HEK293 (cell line): ENCODE measurements around the gene SLC30A3.

Experiments used
- KLF1 ChIP-seq: fragments of 450-650 bp; formaldehyde crosslinking; IDR thresholded peaks from 2 replicates; pipeline ENCODE4 v1.5.1; 2016; ENCODE audit warnings: missing biosample characterization, missing genetic modification characterization
- MYNN ChIP-seq: fragments of 450-650 bp; formaldehyde crosslinking; IDR thresholded peaks from 2 replicates; pipeline ENCODE4 v1.5.1; 2016; ENCODE audit warnings: missing biosample characterization, missing genetic modification characterization, borderline replicate concordance
- ZBTB1 ChIP-seq: fragments of 450-650 bp; formaldehyde crosslinking; IDR thresholded peaks from 2 replicates; pipeline ENCODE4 v1.5.1; 2016; ENCODE audit warnings: missing biosample characterization, missing genetic modification characterization
- ZBTB48 ChIP-seq: fragments of 450-650 bp; formaldehyde crosslinking; IDR thresholded peaks from 2 replicates; pipeline ENCODE4 v1.5.1; 2016; ENCODE audit warnings: missing biosample characterization, missing genetic modification characterization
- ZFP3 ChIP-seq: fragments of 450-650 bp; formaldehyde crosslinking; IDR thresholded peaks from 2 replicates; pipeline ENCODE4 v1.5.1; 2016; ENCODE audit warnings: low read depth, missing biosample characterization, missing genetic modification characterization
- ZFP69B ChIP-seq: fragments of 450-650 bp; formaldehyde crosslinking; IDR thresholded peaks from 2 replicates; pipeline ENCODE4 v1.5.1; 2016; ENCODE audit warnings: missing biosample characterization, missing genetic modification characterization
- ZNF114 ChIP-seq: fragments of 450-650 bp; formaldehyde crosslinking; IDR thresholded peaks from 2 replicates; pipeline ENCODE4 v1.5.0; 2017; ENCODE audit warnings: missing biosample characterization, missing genetic modification characterization
- ZNF121 ChIP-seq: fragments of 450-650 bp; formaldehyde crosslinking; IDR thresholded peaks from 2 replicates; pipeline ENCODE4 v1.5.1; 2016; ENCODE audit warnings: missing biosample characterization, missing genetic modification characterization
- ZNF140 ChIP-seq: fragments of 450-650 bp; formaldehyde crosslinking; IDR thresholded peaks from 2 replicates; pipeline ENCODE4 v1.5.1; 2016; ENCODE audit warnings: missing biosample characterization, missing genetic modification characterization
- ZNF174 ChIP-seq: fragments of 450-650 bp; formaldehyde crosslinking; IDR thresholded peaks from 2 replicates; pipeline ENCODE4 v1.5.0; 2017; ENCODE audit warnings: missing biosample characterization, mild to moderate bottlenecking, missing genetic modification characterization
- ZNF175 ChIP-seq: fragments of 450-650 bp; formaldehyde crosslinking; IDR thresholded peaks from 2 replicates; pipeline ENCODE4 v1.5.1; 2016; ENCODE audit warnings: missing biosample characterization, missing genetic modification characterization
- ZNF19 ChIP-seq: fragments of 450-650 bp; formaldehyde crosslinking; IDR thresholded peaks from 2 replicates; pipeline ENCODE4; 2016; ENCODE audit warnings: missing biosample characterization, missing genetic modification characterization, low read depth
- ZNF23 ChIP-seq: fragments of 450-650 bp; formaldehyde crosslinking; IDR thresholded peaks from 2 replicates; pipeline ENCODE4 v1.5.1; 2016; ENCODE audit warnings: missing biosample characterization, missing genetic modification characterization, borderline replicate concordance
- ZNF302 ChIP-seq: fragments of 450-650 bp; formaldehyde crosslinking; IDR thresholded peaks from 2 replicates; pipeline ENCODE4 v1.5.1; 2016; ENCODE audit warnings: missing biosample characterization, missing genetic modification characterization, low read depth
- ZNF311 ChIP-seq: fragments of 450-650 bp; formaldehyde crosslinking; IDR thresholded peaks from 2 replicates; pipeline ENCODE4 v1.5.1; 2017; ENCODE audit warnings: missing biosample characterization, missing genetic modification characterization, borderline replicate concordance
- ZNF423 ChIP-seq: fragments of 450-650 bp; formaldehyde crosslinking; IDR thresholded peaks from 2 replicates; pipeline ENCODE4 v1.5.1; 2016; ENCODE audit warnings: missing biosample characterization, missing genetic modification characterization
- ZNF658 ChIP-seq: fragments of 450-650 bp; formaldehyde crosslinking; IDR thresholded peaks from 2 replicates; pipeline ENCODE4; 2016; ENCODE audit warnings: missing biosample characterization, missing genetic modification characterization
- ZNF677 ChIP-seq: fragments of 450-650 bp; IDR thresholded peaks from 2 replicates; pipeline ENCODE4 v1.5.0; 2018; ENCODE audit warnings: missing biosample characterization, mild to moderate bottlenecking, missing genetic modification characterization, moderate library complexity
- ZNF76 ChIP-seq: fragments of 450-650 bp; formaldehyde crosslinking; IDR thresholded peaks from 2 replicates; pipeline ENCODE4; 2016; ENCODE audit warnings: low read depth, missing biosample characterization, missing genetic modification characterization, borderline replicate concordance
- ZNF843 ChIP-seq: fragments of 450-650 bp; formaldehyde crosslinking; IDR thresholded peaks from 2 replicates; pipeline ENCODE4 v1.5.1; 2016; ENCODE audit warnings: missing biosample characterization, missing genetic modification characterization
- TF ChIP-seq, protein P1 (sequence below): fragments of 450-650 bp; formaldehyde crosslinking; IDR thresholded peaks from 2 replicates; pipeline ENCODE4 v1.5.1; 2017; ENCODE audit warnings: missing biosample characterization, missing genetic modification characterization
- TF ChIP-seq, protein P2 (sequence below): fragments of 450-650 bp; formaldehyde crosslinking; optimal IDR thresholded peaks from 2 replicates; pipeline ENCODE3; 2016; ENCODE audit warnings: missing biosample characterization, mild to moderate bottlenecking, missing genetic modification characterization
- TF ChIP-seq, protein P3 (sequence below): fragments of 450-650 bp; formaldehyde crosslinking; IDR thresholded peaks from 2 replicates; pipeline ENCODE4 v1.5.1; 2017; ENCODE audit warnings: missing biosample characterization, missing genetic modification characterization
- TF ChIP-seq, protein P4 (sequence below): fragments of 450-650 bp; formaldehyde crosslinking; IDR thresholded peaks from 2 replicates; pipeline ENCODE4; 2016; ENCODE audit warnings: missing biosample characterization, missing genetic modification characterization
- TF ChIP-seq, protein P5 (sequence below): fragments of 450-650 bp; formaldehyde crosslinking; IDR thresholded peaks from 2 replicates; pipeline ENCODE4 v1.5.1; 2016; ENCODE audit warnings: missing biosample characterization, missing genetic modification characterization
- TF ChIP-seq, protein P6 (sequence below): fragments of 450-650 bp; formaldehyde crosslinking; IDR thresholded peaks from 2 replicates; pipeline ENCODE4 v1.5.1; 2016; ENCODE audit warnings: missing biosample characterization, missing genetic modification characterization
- TF ChIP-seq, protein P7 (sequence below): fragments of 450-650 bp; formaldehyde crosslinking; IDR thresholded peaks from 2 replicates; pipeline ENCODE4 v1.5.1; 2016; ENCODE audit warnings: missing biosample characterization, missing genetic modification characterization

SLC30A3 gene

DNA sequence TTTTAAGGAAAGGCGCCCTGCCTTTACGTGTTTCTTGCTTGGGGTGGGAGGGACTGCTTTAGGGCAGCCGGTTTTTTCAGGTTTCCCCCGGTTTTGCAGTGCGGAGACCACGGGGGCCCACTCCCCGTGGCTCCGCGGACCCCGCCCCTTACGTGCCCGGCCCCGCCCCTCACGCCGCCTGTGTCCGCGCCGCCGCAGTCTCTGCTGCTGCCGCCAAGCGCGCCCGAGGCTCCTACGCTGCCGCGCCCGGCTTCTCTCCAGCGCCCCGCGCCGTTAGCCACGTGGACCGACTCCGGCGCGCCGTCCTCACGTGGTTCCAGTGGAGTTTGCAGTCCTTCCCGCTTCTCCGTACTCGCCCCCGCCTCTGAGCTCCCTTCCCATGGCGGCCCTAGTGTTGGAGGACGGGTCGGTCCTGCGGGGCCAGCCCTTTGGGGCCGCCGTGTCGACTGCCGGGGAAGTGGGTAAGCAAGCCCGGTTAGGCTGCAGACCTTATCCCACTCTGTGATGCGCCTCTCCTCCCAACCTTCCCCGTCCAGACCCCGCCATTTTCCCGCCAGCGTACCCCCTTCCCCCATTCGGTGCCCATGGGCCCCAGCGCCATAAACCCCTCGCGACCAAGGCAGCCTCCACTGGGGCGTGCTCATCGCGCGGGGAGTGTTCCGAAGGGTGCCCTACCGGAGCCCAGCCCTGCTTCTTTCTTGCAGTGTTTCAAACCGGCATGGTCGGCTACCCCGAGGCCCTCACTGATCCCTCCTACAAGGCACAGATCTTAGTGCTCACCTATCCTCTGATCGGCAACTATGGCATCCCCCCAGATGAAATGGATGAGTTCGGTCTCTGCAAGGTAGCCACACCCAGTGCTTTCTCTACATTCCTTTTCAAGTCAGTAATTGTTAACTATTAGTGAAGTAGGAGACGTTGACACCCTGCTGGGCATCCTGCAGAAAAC, 45.4 kb downstream of the SLC30A3 start, which contains the start of gene CAD (continued):
- TF ChIP-seq, protein P1, sequence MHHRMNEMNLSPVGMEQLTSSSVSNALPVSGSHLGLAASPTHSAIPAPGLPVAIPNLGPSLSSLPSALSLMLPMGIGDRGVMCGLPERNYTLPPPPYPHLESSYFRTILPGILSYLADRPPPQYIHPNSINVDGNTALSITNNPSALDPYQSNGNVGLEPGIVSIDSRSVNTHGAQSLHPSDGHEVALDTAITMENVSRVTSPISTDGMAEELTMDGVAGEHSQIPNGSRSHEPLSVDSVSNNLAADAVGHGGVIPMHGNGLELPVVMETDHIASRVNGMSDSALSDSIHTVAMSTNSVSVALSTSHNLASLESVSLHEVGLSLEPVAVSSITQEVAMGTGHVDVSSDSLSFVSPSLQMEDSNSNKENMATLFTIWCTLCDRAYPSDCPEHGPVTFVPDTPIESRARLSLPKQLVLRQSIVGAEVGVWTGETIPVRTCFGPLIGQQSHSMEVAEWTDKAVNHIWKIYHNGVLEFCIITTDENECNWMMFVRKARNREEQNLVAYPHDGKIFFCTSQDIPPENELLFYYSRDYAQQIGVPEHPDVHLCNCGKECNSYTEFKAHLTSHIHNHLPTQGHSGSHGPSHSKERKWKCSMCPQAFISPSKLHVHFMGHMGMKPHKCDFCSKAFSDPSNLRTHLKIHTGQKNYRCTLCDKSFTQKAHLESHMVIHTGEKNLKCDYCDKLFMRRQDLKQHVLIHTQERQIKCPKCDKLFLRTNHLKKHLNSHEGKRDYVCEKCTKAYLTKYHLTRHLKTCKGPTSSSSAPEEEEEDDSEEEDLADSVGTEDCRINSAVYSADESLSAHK, result no peak
- no peak for TF ChIP-seq ZBTB1 (tag by site-specific recombination)
- no peak for TF ChIP-seq ZNF121 (tag by site-specific recombination)
- TF ChIP-seq, protein P2, sequence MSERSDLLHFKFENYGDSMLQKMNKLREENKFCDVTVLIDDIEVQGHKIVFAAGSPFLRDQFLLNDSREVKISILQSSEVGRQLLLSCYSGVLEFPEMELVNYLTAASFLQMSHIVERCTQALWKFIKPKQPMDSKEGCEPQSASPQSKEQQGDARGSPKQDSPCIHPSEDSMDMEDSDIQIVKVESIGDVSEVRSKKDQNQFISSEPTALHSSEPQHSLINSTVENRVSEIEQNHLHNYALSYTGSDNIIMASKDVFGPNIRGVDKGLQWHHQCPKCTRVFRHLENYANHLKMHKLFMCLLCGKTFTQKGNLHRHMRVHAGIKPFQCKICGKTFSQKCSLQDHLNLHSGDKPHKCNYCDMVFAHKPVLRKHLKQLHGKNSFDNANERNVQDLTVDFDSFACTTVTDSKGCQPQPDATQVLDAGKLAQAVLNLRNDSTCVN (tag by site-specific recombination), result peak; percentile 93
- no peak for TF ChIP-seq KLF1 (tag by site-specific recombination)
- TF ChIP-seq, protein P3, sequence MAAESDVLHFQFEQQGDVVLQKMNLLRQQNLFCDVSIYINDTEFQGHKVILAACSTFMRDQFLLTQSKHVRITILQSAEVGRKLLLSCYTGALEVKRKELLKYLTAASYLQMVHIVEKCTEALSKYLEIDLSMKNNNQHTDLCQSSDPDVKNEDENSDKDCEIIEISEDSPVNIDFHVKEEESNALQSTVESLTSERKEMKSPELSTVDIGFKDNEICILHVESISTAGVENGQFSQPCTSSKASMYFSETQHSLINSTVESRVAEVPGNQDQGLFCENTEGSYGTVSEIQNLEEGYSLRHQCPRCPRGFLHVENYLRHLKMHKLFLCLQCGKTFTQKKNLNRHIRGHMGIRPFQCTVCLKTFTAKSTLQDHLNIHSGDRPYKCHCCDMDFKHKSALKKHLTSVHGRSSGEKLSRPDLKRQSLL (tag by site-specific recombination), result peak; percentile 70; the same call in 1 of the 2 replicates
- no peak for TF ChIP-seq ZNF311 (tag by site-specific recombination)
- TF ChIP-seq, protein P4, sequence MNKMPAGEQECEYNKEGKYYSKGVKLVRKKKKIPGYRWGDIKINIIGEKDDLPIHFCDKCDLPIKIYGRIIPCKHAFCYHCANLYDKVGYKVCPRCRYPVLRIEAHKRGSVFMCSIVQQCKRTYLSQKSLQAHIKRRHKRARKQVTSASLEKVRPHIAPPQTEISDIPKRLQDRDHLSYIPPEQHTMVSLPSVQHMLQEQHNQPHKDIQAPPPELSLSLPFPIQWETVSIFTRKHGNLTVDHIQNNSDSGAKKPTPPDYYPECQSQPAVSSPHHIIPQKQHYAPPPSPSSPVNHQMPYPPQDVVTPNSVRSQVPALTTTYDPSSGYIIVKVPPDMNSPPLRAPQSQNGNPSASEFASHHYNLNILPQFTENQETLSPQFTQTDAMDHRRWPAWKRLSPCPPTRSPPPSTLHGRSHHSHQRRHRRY (tag by site-specific recombination), result no peak; the same call in 1 of the 2 replicates
- TF ChIP-seq ZNF140 (tag by site-specific recombination), result no peak
- no peak for TF ChIP-seq ZNF174
- no peak for TF ChIP-seq ZNF843 (tag by site-specific recombination)
- no peak for TF ChIP-seq ZNF658 (tag by site-specific recombination)
- TF ChIP-seq ZBTB48 (tag by site-specific recombination), result no peak
- peak; percentile 74; the same call in 1 of the 2 replicates for TF ChIP-seq ZNF76 (tag by site-specific recombination)
- TF ChIP-seq ZNF175, result no peak
- TF ChIP-seq, protein P5, sequence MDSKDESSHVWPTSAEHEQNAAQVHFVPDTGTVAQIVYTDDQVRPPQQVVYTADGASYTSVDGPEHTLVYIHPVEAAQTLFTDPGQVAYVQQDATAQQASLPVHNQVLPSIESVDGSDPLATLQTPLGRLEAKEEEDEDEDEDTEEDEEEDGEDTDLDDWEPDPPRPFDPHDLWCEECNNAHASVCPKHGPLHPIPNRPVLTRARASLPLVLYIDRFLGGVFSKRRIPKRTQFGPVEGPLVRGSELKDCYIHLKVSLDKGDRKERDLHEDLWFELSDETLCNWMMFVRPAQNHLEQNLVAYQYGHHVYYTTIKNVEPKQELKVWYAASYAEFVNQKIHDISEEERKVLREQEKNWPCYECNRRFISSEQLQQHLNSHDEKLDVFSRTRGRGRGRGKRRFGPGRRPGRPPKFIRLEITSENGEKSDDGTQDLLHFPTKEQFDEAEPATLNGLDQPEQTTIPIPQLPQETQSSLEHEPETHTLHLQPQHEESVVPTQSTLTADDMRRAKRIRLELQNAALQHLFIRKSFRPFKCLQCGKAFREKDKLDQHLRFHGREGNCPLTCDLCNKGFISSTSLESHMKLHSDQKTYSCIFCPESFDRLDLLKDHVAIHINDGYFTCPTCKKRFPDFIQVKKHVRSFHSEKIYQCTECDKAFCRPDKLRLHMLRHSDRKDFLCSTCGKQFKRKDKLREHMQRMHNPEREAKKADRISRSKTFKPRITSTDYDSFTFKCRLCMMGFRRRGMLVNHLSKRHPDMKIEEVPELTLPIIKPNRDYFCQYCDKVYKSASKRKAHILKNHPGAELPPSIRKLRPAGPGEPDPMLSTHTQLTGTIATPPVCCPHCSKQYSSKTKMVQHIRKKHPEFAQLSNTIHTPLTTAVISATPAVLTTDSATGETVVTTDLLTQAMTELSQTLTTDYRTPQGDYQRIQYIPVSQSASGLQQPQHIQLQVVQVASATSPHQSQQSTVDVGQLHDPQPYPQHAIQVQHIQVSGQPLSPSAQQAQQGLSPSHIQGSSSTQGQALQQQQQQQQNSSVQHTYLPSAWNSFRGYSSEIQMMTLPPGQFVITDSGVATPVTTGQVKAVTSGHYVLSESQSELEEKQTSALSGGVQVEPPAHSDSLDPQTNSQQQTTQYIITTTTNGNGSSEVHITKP, result peak; percentile 91
- TF ChIP-seq MYNN (tag by site-specific recombination), result no peak
- TF ChIP-seq ZNF677 (tag by site-specific recombination), result no peak
- no peak for TF ChIP-seq ZNF23 (tag by site-specific recombination)
- TF ChIP-seq, protein P6, sequence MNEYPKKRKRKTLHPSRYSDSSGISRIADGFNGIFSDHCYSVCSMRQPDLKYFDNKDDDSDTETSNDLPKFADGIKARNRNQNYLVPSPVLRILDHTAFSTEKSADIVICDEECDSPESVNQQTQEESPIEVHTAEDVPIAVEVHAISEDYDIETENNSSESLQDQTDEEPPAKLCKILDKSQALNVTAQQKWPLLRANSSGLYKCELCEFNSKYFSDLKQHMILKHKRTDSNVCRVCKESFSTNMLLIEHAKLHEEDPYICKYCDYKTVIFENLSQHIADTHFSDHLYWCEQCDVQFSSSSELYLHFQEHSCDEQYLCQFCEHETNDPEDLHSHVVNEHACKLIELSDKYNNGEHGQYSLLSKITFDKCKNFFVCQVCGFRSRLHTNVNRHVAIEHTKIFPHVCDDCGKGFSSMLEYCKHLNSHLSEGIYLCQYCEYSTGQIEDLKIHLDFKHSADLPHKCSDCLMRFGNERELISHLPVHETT, result no peak
- no peak for TF ChIP-seq ZNF114
- TF ChIP-seq ZFP69B (tag by site-specific recombination), result peak; percentile 57
- peak; percentile 92 for TF ChIP-seq ZFP3 (tag by site-specific recombination)
- TF ChIP-seq ZNF19 (tag by site-specific recombination), result no peak
- TF ChIP-seq, protein P7, sequence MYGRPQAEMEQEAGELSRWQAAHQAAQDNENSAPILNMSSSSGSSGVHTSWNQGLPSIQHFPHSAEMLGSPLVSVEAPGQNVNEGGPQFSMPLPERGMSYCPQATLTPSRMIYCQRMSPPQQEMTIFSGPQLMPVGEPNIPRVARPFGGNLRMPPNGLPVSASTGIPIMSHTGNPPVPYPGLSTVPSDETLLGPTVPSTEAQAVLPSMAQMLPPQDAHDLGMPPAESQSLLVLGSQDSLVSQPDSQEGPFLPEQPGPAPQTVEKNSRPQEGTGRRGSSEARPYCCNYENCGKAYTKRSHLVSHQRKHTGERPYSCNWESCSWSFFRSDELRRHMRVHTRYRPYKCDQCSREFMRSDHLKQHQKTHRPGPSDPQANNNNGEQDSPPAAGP (tag by site-specific recombination), result peak; percentile 83
- TF ChIP-seq ZNF302 (tag by site-specific recombination), result no peak
- no peak for TF ChIP-seq ZNF423 (tag by site-specific recombination)
